Spleen (tissue), 11 donors: ENCODE data around the gene GGTLC1. TPM values are rescaled to one million over a fixed set of nuclear protein-coding genes. Genes with fewer than 3 reads are reported as not detected.

Source experiments
- DNase-seq: peaks from one replicate; pipeline ENCODE4 v3.0.0-alpha.2; 2020
- H3K27ac ChIP-seq, 8 donors: fragments of 200-600 bp; sonication (generic) in 7 of 8; 1 replicate in 4 of 8; 2 replicates in 4 of 8; pipeline versions ENCODE4 v1.5.0 to v1.8.0; 2016 to 2021; ENCODE audit warnings: inconsistent platforms in 4 of 8, mild to moderate bottlenecking in 4 of 8, moderate library complexity in 1 of 8
- H3K27me3 ChIP-seq, 7 donors: fragments of 200-600 bp; sonication (generic) in 6 of 7; replicated peaks in 1 of 7; 1 replicate in 4 of 7; 2 replicates in 3 of 7; pipeline versions ENCODE4 v1.5.0 to v1.8.0; 2016 to 2021; ENCODE audit warnings: inconsistent platforms in 3 of 7, mild to moderate bottlenecking in 1 of 7
- H3K36me3 ChIP-seq, 6 donors: fragments of 200-600 bp; sonication (generic) in 5 of 6; 1 replicate in 4 of 6; 2 replicates in 2 of 6; pipeline versions ENCODE4 v1.5.0 to v1.8.0; 2016 to 2021; ENCODE audit warnings: inconsistent platforms in 2 of 6
- H3K4me1 ChIP-seq, 6 donors: fragments of 200-600 bp; sonication (generic) in 5 of 6; 1 replicate in 3 of 6; 2 replicates in 3 of 6; pipeline versions ENCODE4 v1.5.0 to v1.8.0; 2016 to 2021; ENCODE audit warnings: inconsistent platforms in 3 of 6
- H3K4me3 ChIP-seq, 8 donors: fragments of 200-600 bp; sonication (generic) in 7 of 8; 1 replicate in 4 of 8; 2 replicates in 4 of 8; pipeline versions ENCODE4 v1.5.0 to v1.8.0; 2016 to 2021; ENCODE audit warnings: inconsistent platforms in 4 of 8, mild to moderate bottlenecking in 4 of 8, moderate library complexity in 2 of 8
- H3K9me3 ChIP-seq, 8 donors: fragments of 200-600 bp; sonication (generic) in 7 of 8; 1 replicate in 4 of 8; 2 replicates in 4 of 8; pipeline versions ENCODE4 v1.5.0 to v1.8.0; 2016 to 2021; ENCODE audit warnings: inconsistent platforms in 4 of 8
- CTCF ChIP-seq, 11 experiments: fragments of 200-600 bp in 7 of 11; fragments of 450-650 bp in 4 of 11; sonication (generic) in 4 of 11; IDR thresholded peaks in 8 of 11; conservative IDR thresholded peaks in 3 of 11; 1 replicate in 7 of 11; 2 replicates in 4 of 11; pipeline versions ENCODE4 v1.4.0 to v1.8.0; 2016 to 2021; ENCODE audit warnings: antibody characterized with exemption in 11 of 11, inconsistent platforms in 4 of 11, mild to moderate bottlenecking in 1 of 11
- POLR2A ChIP-seq, 3 donors: fragments of 450-650 bp; IDR thresholded peaks; one replicate each; pipeline ENCODE4 v1.5.1; 2017; ENCODE audit warnings: antibody characterized with exemption in 3 of 3, mild to moderate bottlenecking in 1 of 3
- POLR2AphosphoS5 ChIP-seq, 3 donors: sonication (generic); formaldehyde crosslinking; IDR thresholded peaks; one replicate each; pipeline ENCODE4 v1.5.1; 2017; ENCODE audit warnings: antibody characterized with exemption in 3 of 3
- WGBS, 5 donors: extraction: QIAGEN DNeasy Blood & Tissue Kit in 3 of 5; methylation state at CpG; one replicate each; pipeline versions ENCODE4 v1.1.5 to v1.1.7; 2013 to 2018; 5-methylcytosine and 5-hydroxymethylcytosine counted together
- intact Hi-C: fragments of 100-400 bp; cut with DNase I; formaldehyde crosslinking; loops from one replicate; pipeline ENCODE4 v1.15.0; 2023; ENCODE audit warnings: low total_unique reads
- polyA plus RNA-seq, 3 donors: library from polyadenylated mRNA; stranded (reverse); fragments of 200-250 nt; gene quantifications; one replicate each; pipeline ENCODE4 v1.2.1, GENCODE V29; 2013
- total RNA-seq, 7 donors: library from RNA; depleted of rRNA in 3 of 7; stranded (reverse); fragments of >200 nt in 3 of 7; fragmentation: NEBNext Ultra II Directional in 4 of 7; extraction: Animal tissue kit (Norgen Biotek cat#: 25700) in 4 of 7; gene quantifications; one replicate each; pipeline versions ENCODE4 v1.1.0 to v1.2.1, GENCODE V29; 2016 to 2021
- donor health status: healthy with polysubstance abuse.
- donor health status: DM: no; HTN: no; CAD: no; lungs with moderate emphysema.
- donor health status: DM: no; HTN: no; CAD: no.
- donor health status: Bipolar disorder and iron deficiency.
- donor health status: healthy.
- donor health status: DM: no; HTN: no; CAD: no.
- donor health status: DM: yes; HTN: yes; CAD: no.

Gene GGTLC1
- total and polyA plus RNA-seq, 10 donors, result not detected

- TF ChIP-seq POLR2A (IDR thresholded peaks at IDR 0.05), result no peak
- TF ChIP-seq CTCF (IDR thresholded peaks at IDR 0.05 in 8 of 11, conservative IDR thresholded peaks at IDR 0.05 in 3 of 11), result no peak
- TF ChIP-seq POLR2AphosphoS5 (IDR thresholded peaks at IDR 0.05), result no peak
- WGBS, 5 donors, result 69 to 92% (median 85%) methylated on average over 3 of the region's 3 CpGs
Observed at GRCh38 chr20:24007758-24008157, 19.2 kb upstream of the GGTLC1 start.

GRCh38 chr20:24007073-24007595 lies 18.6 kb upstream of the GGTLC1 start:
- TF ChIP-seq POLR2A (IDR thresholded peaks at IDR 0.05) (no peak), POLR2AphosphoS5 (IDR thresholded peaks at IDR 0.05) (no peak), CTCF (IDR thresholded peaks at IDR 0.05 in 8 of 11, conservative IDR thresholded peaks at IDR 0.05 in 3 of 11) (no peak)
- no peak for DNase-seq
- Histone ChIP-seq H3K4me1 (no peaks in the 10 kb centered on the region), H3K9me3 (no peaks in the 10 kb centered on the region), H3K27me3 (peaks cover 0 to 7% (median 0%) of the 10 kb centered on the region in 7 donors), H3K36me3 (no peaks in the 10 kb centered on the region), H3K4me3 (no peak overlapping the region), H3K27ac (no peak overlapping the region)
- intact Hi-C loops, result no loop called here
- WGBS, 5 donors, result 75 to 81% (median 75%) methylated on average over 8 of the region's 8 CpGs

More at GRCh38 chr20:24007758-24008157, 19.2 kb upstream of the GGTLC1 start:
- Histone ChIP-seq H3K4me3 (no peak overlapping the region), H3K27me3 (peaks cover 0 to 7% (median 0%) of the 10 kb centered on the region in 7 donors), H3K9me3 (no peaks in the 10 kb centered on the region), H3K36me3 (no peaks in the 10 kb centered on the region), H3K4me1 (no peaks in the 10 kb centered on the region), H3K27ac (no peak overlapping the region)
- intact Hi-C loops, result no loop called here
- DNase-seq, result no peak

GRCh38 chr20:24006626-24007025 lies 18.0 kb upstream of the GGTLC1 start:
- WGBS, 5 donors, result 86 to 93% (median 93%) methylated on average over 7 of the region's 7 CpGs
- Histone ChIP-seq H3K27ac (no peak overlapping the region), H3K27me3 (peaks cover 0 to 7% (median 0%) of the 10 kb centered on the region in 7 donors), H3K4me1 (no peaks in the 10 kb centered on the region), H3K9me3 (no peaks in the 10 kb centered on the region), H3K36me3 (no peaks in the 10 kb centered on the region), H3K4me3 (no peak overlapping the region)
- no peak for DNase-seq
- TF ChIP-seq POLR2AphosphoS5 (IDR thresholded peaks at IDR 0.05) (no peak), CTCF (IDR thresholded peaks at IDR 0.05 in 8 of 11, conservative IDR thresholded peaks at IDR 0.05 in 3 of 11) (no peak), POLR2A (IDR thresholded peaks at IDR 0.05) (no peak)
- intact Hi-C loops, result no loop called here

- no peak for TF ChIP-seq POLR2AphosphoS5 (IDR thresholded peaks at IDR 0.05)
- no peak for TF ChIP-seq POLR2A (IDR thresholded peaks at IDR 0.05)
- no peak for TF ChIP-seq CTCF (IDR thresholded peaks at IDR 0.05 in 8 of 11, conservative IDR thresholded peaks at IDR 0.05 in 3 of 11)
Observed at GRCh38 chr20:24004471-24004870, 15.9 kb upstream of the GGTLC1 start.

More at GRCh38 chr20:24004471-24004870, 15.9 kb upstream of the GGTLC1 start:
- peak; percentile 47 for DNase-seq
- Histone ChIP-seq H3K36me3 (no peaks in the 10 kb centered on the region), H3K27me3 (peaks cover 0 to 11% (median 0%) of the 10 kb centered on the region in 7 donors), H3K9me3 (no peaks in the 10 kb centered on the region), H3K4me3 (no peak overlapping the region), H3K4me1 (no peaks in the 10 kb centered on the region), H3K27ac (no peak overlapping the region)
- intact Hi-C loops, result no loop called here
- 72 to 81% (median 77%) methylated on average over 9 of the region's 9 CpGs for WGBS, 5 donors
